H9 (cell line): ENCODE results near the gene CCDC88C. TPM values are rescaled to one million over a fixed set of nuclear protein-coding genes. Genes with fewer than 3 reads are reported as not detected.

Experiments
- DNase-seq: peaks from one replicate; pipeline ENCODE4 v3.0.0-alpha.2; 2017
- H2AFZ ChIP-seq: one replicate; pipeline ENCODE4 v1.6.1; 2013; ENCODE audit warnings: mild to moderate bottlenecking, low read length, control low read depth, moderate library complexity
- H2AK5ac ChIP-seq: 2 replicates; pipeline ENCODE4 v1.6.1; 2013; ENCODE audit warnings: low read length, control low read depth, mixed read lengths; ENCODE audit not compliant: insufficient read length
- H2BK120ac ChIP-seq: one replicate; pipeline ENCODE4 v1.6.1; 2013; ENCODE audit warnings: low read depth, mild to moderate bottlenecking, low read length, control low read depth, inconsistent platforms; ENCODE audit not compliant: poor library complexity, severe bottlenecking
- H2BK12ac ChIP-seq: 2 replicates; pipeline ENCODE4 v1.6.1; 2013; ENCODE audit warnings: low read length, control low read depth, mixed read lengths, low read depth; ENCODE audit not compliant: insufficient read length
- H2BK15ac ChIP-seq: 2 replicates; pipeline ENCODE4 v1.6.1; 2013; ENCODE audit warnings: low read depth, low read length, control low read depth
- H2BK20ac ChIP-seq: one replicate; pipeline ENCODE4 v1.6.1; 2013; ENCODE audit warnings: low read depth, mild to moderate bottlenecking, low read length, control low read depth, inconsistent platforms; ENCODE audit not compliant: poor library complexity, severe bottlenecking
- H2BK5ac ChIP-seq: 2 replicates; pipeline ENCODE4 v1.6.1; 2013; ENCODE audit warnings: low read length, control low read depth, mixed read lengths; ENCODE audit not compliant: insufficient read length
- H3K14ac ChIP-seq: 2 replicates; pipeline ENCODE4 v1.6.1; 2013; ENCODE audit warnings: low read length, control low read depth; ENCODE audit not compliant: insufficient read depth
- H3K18ac ChIP-seq: 2 replicates; pipeline ENCODE4 v1.6.1; 2013; ENCODE audit warnings: low read depth, mild to moderate bottlenecking, mixed read lengths, low read length, control low read depth; ENCODE audit not compliant: insufficient read length
- H3K23ac ChIP-seq: 2 replicates; pipeline ENCODE4 v1.6.1; 2013; ENCODE audit warnings: low read length, control low read depth, mixed read lengths, low read depth; ENCODE audit not compliant: insufficient read length
- H3K23me2 ChIP-seq: 2 replicates; pipeline ENCODE4 v1.6.1; 2013; ENCODE audit warnings: low read depth, mild to moderate bottlenecking, mixed read lengths, low read length, control low read depth; ENCODE audit not compliant: insufficient read length, poor library complexity, severe bottlenecking
- H3K27ac ChIP-seq: 2 replicates; pipeline ENCODE4 v1.5.1; 2013; ENCODE audit warnings: low read length, control low read depth, mixed read lengths, low read depth; ENCODE audit not compliant: insufficient read length
- H3K27me3 ChIP-seq: 2 replicates; pipeline ENCODE4 v1.6.1; 2013; ENCODE audit warnings: low read length, control low read depth, inconsistent platforms; ENCODE audit not compliant: insufficient read depth
- H3K4ac ChIP-seq: 2 replicates; pipeline ENCODE4 v1.6.1; 2013; ENCODE audit warnings: low read depth, mild to moderate bottlenecking, control low read depth, inconsistent platforms, low read length, moderate library complexity
- H3K4me1 ChIP-seq: 2 replicates; pipeline ENCODE4 v1.6.1; 2013; ENCODE audit warnings: low read length, control low read depth, inconsistent platforms; ENCODE audit not compliant: insufficient read depth
- H3K4me2 ChIP-seq: 2 replicates; pipeline ENCODE4 v1.6.1; 2013; ENCODE audit warnings: low read length, control low read depth, mixed read lengths; ENCODE audit not compliant: insufficient read length, insufficient read depth
- H3K56ac ChIP-seq: 2 replicates; pipeline ENCODE4 v1.6.1; 2013; ENCODE audit warnings: low read depth, mild to moderate bottlenecking, mixed read lengths, low read length, control low read depth; ENCODE audit not compliant: insufficient read length
- H3K79me1 ChIP-seq: 2 replicates; pipeline ENCODE4 v1.6.1; 2013; ENCODE audit warnings: low read depth, mild to moderate bottlenecking, moderate library complexity, low read length, control low read depth, inconsistent platforms; ENCODE audit not compliant: insufficient read depth, poor library complexity, severe bottlenecking
- H3K79me2 ChIP-seq: 2 replicates; pipeline ENCODE4 v1.6.1; 2013; ENCODE audit warnings: low read length, control low read depth, inconsistent platforms; ENCODE audit not compliant: insufficient read depth
- H3K9ac ChIP-seq: 2 replicates; pipeline ENCODE4 v1.6.1; 2013; ENCODE audit warnings: low read length, control low read depth, mixed read lengths; ENCODE audit not compliant: insufficient read length; ENCODE audit errors: extremely low read depth
- H3K9me3 ChIP-seq: one replicate; pipeline ENCODE4 v1.6.1; 2013; ENCODE audit warnings: low read depth, low read length, inconsistent platforms; ENCODE audit not compliant: control insufficient read depth
- H3T11ph ChIP-seq: one replicate; pipeline ENCODE4 v1.6.1; 2013; ENCODE audit warnings: mild to moderate bottlenecking, low read length, control low read depth, inconsistent platforms
- H4K20me1 ChIP-seq: one replicate; pipeline ENCODE4 v1.6.1; 2013; ENCODE audit not compliant: control insufficient read depth, insufficient read length, insufficient read depth
- H4K5ac ChIP-seq: 2 replicates; pipeline ENCODE4 v1.6.1; 2013; ENCODE audit warnings: low read depth, mild to moderate bottlenecking, mixed read lengths, low read length, control low read depth; ENCODE audit not compliant: insufficient read length
- H4K8ac ChIP-seq: replicated peaks from 2 replicates; pipeline ENCODE4 v1.6.1; 2013; ENCODE audit warnings: low read length, control low read depth, mixed read lengths, low read depth; ENCODE audit not compliant: insufficient read length
- H4K91ac ChIP-seq: 2 replicates; pipeline ENCODE4 v1.6.1; 2013; ENCODE audit warnings: low read depth, mild to moderate bottlenecking, moderate library complexity, mixed read lengths, low read length, control low read depth; ENCODE audit not compliant: insufficient read length
- H3K27ac Mint-ChIP-seq, 3 experiments: 2 replicates in 2 of 3; 3 replicates in 1 of 3; pipeline ENCODE4 v1.8.0; 2020 to 2021; ENCODE audit warnings: mixed read lengths in 3 of 3, mild to moderate bottlenecking in 1 of 3, moderate library complexity in 1 of 3
- H3K27me3 Mint-ChIP-seq: 2 replicates; pipeline ENCODE4 v1.8.0; 2021; ENCODE audit warnings: low read depth, mild to moderate bottlenecking, moderate library complexity, mixed read lengths
- H3K36me3 Mint-ChIP-seq, 3 experiments: 2 replicates in 2 of 3; 3 replicates in 1 of 3; pipeline ENCODE4 v1.8.0; 2020 to 2021; ENCODE audit warnings: low read depth in 3 of 3, mixed read lengths in 3 of 3; ENCODE audit not compliant: insufficient read depth in 1 of 3
- H3K4me1 Mint-ChIP-seq, 2 experiments: 2 replicates each; pipeline ENCODE4 v1.8.0; 2020; ENCODE audit warnings: mixed read lengths in 2 of 2
- H3K4me3 Mint-ChIP-seq, 2 experiments: 2 replicates in 1 of 2; 3 replicates in 1 of 2; pipeline ENCODE4 v1.8.0; 2020 to 2021; ENCODE audit warnings: mild to moderate bottlenecking in 2 of 2, mixed read lengths in 2 of 2, moderate library complexity in 1 of 2
- H3K9me3 Mint-ChIP-seq, 2 experiments: 2 replicates in 1 of 2; 3 replicates in 1 of 2; pipeline ENCODE4 v1.8.0; 2020; ENCODE audit warnings: mild to moderate bottlenecking in 2 of 2, mixed read lengths in 2 of 2, moderate library complexity in 1 of 2
- CTCF ChIP-seq: fragments of 200-600 bp; sonication (generic); conservative IDR thresholded peaks from 3 replicates; pipeline ENCODE4 v1.8.0; 2021; ENCODE audit warnings: antibody characterized with exemption, mild to moderate bottlenecking
- WGBS: extraction: QIAGEN DNeasy Blood & Tissue Kit; methylation state at CpG from one replicate; pipeline ENCODE4 v1.1.7; 2013; ENCODE audit warnings: missing lambda C conversion rate, low lambda C conversion rate, mixed read lengths; ENCODE audit not compliant: insufficient read length; ENCODE audit errors: extremely low coverage; 5-methylcytosine and 5-hydroxymethylcytosine counted together
- total RNA-seq: library from RNA; stranded (reverse); gene quantifications from 2 replicates; pipeline ENCODE4 v1.2.1, GENCODE V29; 2021

CCDC88C gene
- total RNA-seq, 1 experiment from 2014 or later: 52.4 TPM

- WGBS: no CpG with 5 or more reads among the region's 14 CpGs
- no peak overlapping the region for H3K4me3 Mint-ChIP-seq
- H4K91ac ChIP-seq: no peak overlapping the region
- no peak overlapping the region for H3T11ph ChIP-seq
- H3K9ac ChIP-seq: no peak overlapping the region
- peaks cover 20% of the 10 kb centered on the region for H3K9me3 ChIP-seq
- no peaks in the 10 kb centered on the region; the same call in 1 of the 2 replicates for H3K27me3 Mint-ChIP-seq
- DNase-seq: no peak
- H3K36me3 Mint-ChIP-seq: peaks cover 78 to 94% (median 78%) of the 10 kb centered on the region in 3 experiments
- no peak overlapping the region for H2AFZ ChIP-seq
- H3K9me3 Mint-ChIP-seq: peaks cover 22 to 34% of the 10 kb centered on the region in 2 experiments
- H3K4me1 Mint-ChIP-seq: no peaks in the 10 kb centered on the region
- TF ChIP-seq CTCF: no peak
- H3K27ac ChIP-seq: no peak overlapping the region
- no peak overlapping the region for H2BK120ac ChIP-seq
- H3K4ac ChIP-seq: no peak overlapping the region
- H3K4me1 ChIP-seq: no peaks in the 10 kb centered on the region
- H2AK5ac ChIP-seq: no peak overlapping the region
- H2BK15ac ChIP-seq: no peak overlapping the region
- H3K79me2 ChIP-seq: no peaks in the 10 kb centered on the region
- no peak overlapping the region for H2BK20ac ChIP-seq
- H3K4me2 ChIP-seq: no peak overlapping the region
- H2BK5ac ChIP-seq: no peak overlapping the region
- no peaks in the 10 kb centered on the region for H3K79me1 ChIP-seq
- H4K5ac ChIP-seq: no peak overlapping the region
- H3K27me3 ChIP-seq: no peaks in the 10 kb centered on the region
- no peaks in the 10 kb centered on the region for H3K23me2 ChIP-seq
- no peak overlapping the region for H3K27ac Mint-ChIP-seq
- no peaks in the 10 kb centered on the region for H4K20me1 ChIP-seq
- H4K8ac ChIP-seq: no peak overlapping the region
- H3K23ac ChIP-seq: no peak overlapping the region
- H3K18ac ChIP-seq: no peak overlapping the region
- H3K14ac ChIP-seq: no peak overlapping the region
- no peak overlapping the region for H2BK12ac ChIP-seq
- no peak overlapping the region for H3K56ac ChIP-seq
Observed at GRCh38 chr14:91313852-91314251, 103.8 kb downstream of the CCDC88C start.
